Cardiac septum (tissue), 1 donor: ENCODE data around the gene CDCA7. TPM values are rescaled to one million over a fixed set of nuclear protein-coding genes. Genes with fewer than 3 reads are reported as not detected.
"Not testable (repeated sequence)": the region's sequence is repeated elsewhere in the genome, so short reads cannot be mapped to it uniquely, and the experiment has no call there.

Experiments
- DNase-seq: peaks from one replicate; pipeline ENCODE4 v3.0.0-alpha.2; 2020; ENCODE audit warnings: low spot score
- intact Hi-C: fragments of 100-400 bp; cut with DNase I; formaldehyde crosslinking; loops from one replicate; pipeline ENCODE4 v1.14.0; 2022
- long read RNA-seq: library from polyadenylated mRNA; unstranded; transcript quantifications from one replicate; pipeline ENCODE4 v2.0.0, GENCODE V29; 2021
- total RNA-seq: library from RNA; stranded (reverse); fragmentation: NEBNext Ultra II Directional; extraction: Animal tissue kit (Norgen Biotek cat#: 25700); gene quantifications from one replicate; pipeline ENCODE4 v1.2.1, GENCODE V29; 2021
- donor health status: DM: no; HTN: no; CAD: no.

CDCA7 gene
- total RNA-seq = 1.00 TPM
- long read RNA-seq, partial matches to known transcripts = 0 of 5 reads
- long read RNA-seq, other reads (novel, unspliced or antisense) = 0 of 5 reads

DNA sequence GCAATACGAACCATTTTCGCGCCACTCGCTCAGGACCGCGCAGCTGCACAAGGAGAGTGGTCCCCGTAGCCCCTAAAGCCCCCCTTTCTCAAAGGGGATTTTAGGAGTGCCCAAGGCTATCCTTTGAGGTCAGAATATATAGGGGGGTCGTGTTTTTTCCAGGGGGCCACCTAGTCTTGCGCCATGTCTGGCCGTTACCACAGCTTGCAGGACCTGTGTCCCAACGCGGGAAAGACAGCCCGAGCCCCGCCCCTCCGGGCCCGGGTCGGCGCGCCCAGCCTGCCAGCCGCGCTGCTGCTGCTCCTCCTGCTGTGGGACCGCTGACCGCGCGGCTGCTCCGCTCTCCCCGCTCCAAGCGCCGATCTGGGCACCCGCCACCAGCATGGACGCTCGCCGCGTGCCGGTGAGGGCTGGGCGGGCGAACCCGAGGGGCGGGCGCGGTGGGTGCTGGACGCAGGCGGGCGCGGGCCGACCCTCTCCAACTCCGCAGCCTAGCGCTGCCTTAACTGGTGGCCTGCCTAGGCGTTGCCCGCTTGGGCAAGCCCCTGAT is at the start of gene CDCA7:
CDCA7 (plus strand) TSS at position 291 of the 550 bp plus-strand sequence; CDS start at position 383, 92 bp downstream.
- intact Hi-C loops = loop anchor here (10.0 kb wide), 1 partner anchor 130 kb away; no protein-coding TSS in a partner anchor
- DNase-seq = peak; percentile 80

DNA sequence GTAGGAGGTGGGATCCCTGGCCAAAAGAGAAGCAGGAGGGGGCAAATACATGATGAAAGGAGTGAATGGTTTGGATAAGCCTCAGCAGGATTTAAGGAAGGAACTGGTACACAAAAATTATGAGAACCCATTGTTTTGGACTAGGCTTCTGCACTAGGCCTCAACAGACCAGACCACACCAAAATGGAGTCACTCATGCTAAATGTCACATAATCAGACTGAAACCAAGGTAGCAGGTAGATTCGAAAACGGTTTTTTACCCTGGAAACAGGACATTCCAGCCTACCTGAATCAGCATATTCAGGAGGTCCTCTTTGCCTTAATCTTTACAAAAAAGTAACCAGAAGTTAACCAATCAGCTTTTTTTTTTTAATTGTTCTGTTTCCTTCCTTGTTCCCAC is 49.4 kb upstream of the CDCA7 start:
- intact Hi-C loops = no loop called here
- DNase-seq = no peak

DNA sequence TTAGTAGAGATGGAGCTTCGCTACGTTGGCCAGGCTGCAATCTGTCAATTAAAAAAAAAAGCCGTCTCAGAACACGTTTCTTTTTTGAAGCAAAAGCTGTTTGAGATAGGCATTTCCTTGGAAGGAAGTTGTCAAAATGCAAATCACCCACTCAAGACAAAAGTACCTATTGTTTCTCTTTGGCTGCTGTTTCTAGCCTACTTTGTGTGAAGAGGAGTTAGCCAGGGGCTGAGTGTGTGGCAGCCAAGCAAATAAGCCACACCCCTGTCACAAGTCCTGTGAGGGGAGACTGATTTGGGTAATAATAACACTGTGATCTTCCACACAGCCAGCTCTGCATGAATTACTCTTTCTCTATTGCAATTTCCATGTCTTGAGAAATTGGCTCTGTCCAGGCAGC is 47.4 kb upstream of the CDCA7 start:
- intact Hi-C loops = no loop called here

DNA sequence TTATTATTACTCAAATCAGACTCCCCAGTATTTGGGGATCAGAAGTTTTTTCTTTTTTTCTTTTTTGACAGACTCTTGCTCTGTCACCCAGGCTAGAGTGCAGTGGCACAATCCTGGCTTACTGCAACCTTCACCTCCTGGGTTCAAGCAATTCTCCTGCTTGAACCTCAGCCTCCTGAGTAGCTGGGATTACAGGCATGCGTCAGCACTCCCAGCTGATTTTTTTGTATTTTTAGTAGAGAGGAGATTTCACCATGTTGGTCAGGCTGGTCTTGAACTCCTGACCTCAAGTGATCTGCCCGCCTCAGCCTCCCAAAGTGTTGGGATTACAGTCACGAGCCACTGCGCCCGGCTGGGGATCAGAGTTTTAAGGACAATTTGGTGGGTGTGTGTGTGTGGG is 45.3 kb upstream of the CDCA7 start:
- DNase-seq, intact Hi-C loops: not testable (repeated sequence)

More for the DNA sequence above, 47.4 kb upstream of the CDCA7 start:
- DNase-seq = no peak

DNA sequence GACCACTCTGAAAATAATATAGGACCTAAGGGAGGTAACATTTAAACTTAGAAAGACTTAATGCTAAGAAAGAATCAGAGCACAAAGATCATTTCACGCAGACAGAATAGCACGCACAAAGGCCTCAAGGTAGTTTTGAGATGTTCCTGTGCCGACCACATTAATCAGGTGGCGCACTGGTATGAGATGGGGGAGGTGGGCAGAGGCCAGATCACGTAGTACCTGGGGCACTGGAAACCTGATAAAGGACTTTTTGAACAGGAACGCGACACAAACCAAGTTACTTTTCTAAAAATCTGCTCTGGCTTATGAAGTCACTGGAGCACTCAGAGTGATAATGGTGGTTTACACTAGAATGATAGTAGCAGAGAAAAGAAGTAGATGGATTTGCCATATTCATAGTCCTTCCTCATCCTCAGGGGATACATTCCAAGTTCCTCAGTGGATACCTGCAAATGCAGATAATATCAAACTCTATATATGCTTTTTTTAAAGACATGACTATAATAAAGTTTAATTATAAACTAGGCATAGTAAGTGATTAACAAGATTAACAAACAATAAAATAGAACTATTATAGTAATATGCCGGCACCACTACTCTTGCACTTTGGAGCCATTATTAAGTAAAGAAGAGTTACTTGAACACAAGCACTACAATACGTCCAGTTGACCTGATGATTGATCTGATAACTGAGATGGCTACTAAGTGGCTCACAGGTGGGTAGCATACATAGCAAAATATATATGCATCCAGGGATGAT is 42.6 kb upstream of the CDCA7 start:
- no peak for DNase-seq
- intact Hi-C loops = no loop called here

DNA sequence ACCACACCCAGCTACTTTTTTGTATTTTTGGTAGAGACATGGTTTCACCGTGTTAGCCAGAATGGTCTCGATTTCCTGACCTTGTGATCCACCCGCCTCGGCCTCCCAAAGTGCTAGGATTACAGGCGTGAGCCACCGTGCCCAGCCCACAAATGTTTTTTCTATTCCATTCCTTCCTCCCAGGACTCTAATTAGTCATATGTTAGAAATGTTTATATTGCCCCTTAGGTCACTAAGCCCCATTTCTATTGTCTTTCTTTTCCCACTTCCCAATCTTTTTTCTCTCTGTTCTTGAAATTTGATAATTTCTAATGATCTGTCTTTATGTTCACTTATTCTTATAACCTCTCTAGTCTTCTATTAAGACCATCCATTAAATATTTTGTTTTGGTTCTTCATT is 31.3 kb upstream of the CDCA7 start:
- intact Hi-C loops = no loop called here
- DNase-seq = no peak

DNA sequence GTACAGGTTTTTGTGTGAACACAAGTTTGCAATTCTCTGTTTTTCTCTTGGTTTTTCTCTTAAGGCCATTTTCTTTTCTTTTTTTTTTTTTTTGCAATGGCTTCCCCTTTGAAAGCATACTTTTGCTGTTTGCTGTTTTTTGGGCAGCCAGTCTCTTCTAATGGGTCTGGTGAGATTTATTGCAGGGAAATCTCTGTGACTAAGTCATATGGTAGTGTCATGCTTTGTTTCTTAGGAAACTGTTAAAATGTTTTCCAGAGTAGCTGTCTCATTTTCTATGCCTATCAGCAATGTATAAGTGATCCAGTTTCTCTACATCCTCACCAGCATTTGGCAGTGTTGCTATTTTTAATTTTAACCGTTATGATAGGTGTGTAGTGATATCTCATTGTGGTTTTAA is 27.9 kb upstream of the CDCA7 start:
- DNase-seq = no peak
- intact Hi-C loops = no loop called here

DNA sequence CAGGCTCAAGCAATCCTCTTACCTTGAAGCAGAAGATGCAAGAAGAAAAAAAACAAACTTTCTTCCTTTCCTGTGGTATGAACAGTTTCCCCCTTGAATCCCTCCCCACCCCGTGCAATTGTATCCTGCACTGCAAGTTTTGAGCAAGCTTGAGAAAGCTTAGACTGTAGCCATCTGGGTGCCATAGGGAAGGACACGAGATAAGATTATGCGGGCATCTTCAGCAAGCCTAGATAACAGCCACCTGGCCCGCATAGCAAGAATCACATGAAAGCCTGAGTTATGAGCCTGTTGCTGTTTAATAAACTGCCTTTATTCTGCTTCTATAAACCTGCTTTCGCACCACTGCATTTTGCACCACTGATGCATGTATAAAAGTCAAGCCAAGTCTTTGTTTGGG is 27.3 kb upstream of the CDCA7 start:
- intact Hi-C loops = no loop called here
- DNase-seq = no peak

DNA sequence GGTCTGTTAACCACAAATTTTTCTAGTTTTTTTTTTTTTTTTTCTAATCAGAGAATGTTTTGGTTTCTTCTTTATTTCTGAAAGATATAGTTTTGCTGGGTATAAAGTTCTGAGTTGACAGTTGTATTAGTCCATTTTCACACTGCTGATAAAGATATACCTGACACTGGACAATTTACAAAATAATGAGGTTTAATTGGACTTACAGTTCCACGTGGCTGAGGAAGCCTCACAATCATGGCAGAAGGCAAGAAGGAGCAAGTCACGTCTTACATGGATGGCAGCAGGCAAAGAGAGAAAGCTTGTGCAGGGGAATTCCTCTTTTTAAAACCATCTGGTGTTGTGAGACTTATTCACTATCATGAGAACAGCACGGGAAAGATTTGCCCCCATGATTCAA is 21.7 kb upstream of the CDCA7 start:
- DNase-seq, intact Hi-C loops: not testable (repeated sequence)

DNA sequence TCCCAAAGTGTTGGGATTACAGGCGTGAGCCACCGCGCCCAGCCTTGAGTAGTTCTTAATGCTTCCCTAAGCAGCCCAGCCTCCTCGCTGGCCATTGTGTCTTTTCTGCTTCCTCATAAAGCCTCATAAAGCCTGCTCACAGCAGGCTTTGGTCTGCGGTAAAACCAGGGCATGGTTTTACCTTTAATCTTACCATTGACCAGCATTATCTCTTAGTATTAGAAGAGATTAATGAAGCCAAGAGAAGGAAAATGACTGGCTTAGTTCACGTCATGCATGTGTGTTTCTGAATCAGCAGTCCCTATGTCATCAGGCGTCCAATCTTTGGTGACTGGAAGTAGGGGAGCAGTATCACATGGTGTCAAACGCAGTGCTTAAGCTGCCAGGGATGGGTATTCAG is 14.9 kb upstream of the CDCA7 start:
- intact Hi-C loops = no loop called here
- no peak for DNase-seq

DNA sequence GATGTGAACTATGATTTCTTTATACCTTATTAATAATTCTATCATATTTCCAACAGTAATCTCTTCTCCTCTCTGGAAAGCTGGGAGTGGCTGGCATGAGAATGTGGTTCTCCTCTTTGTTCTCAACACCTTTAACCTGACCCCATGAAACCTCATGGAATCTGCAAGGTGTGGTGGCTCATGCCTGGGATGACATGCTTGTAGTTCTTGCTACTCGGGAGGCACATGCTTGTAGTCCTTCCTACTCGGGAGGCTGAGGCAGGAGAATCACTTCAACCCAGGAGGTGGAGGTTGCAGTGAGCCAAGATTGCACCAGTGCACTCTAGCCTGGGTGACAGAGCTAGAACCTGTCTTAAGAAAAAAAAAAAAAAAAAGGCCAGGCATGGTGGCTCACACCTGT is 10.8 kb upstream of the CDCA7 start:
- intact Hi-C loops = no loop called here
- no peak for DNase-seq

DNA sequence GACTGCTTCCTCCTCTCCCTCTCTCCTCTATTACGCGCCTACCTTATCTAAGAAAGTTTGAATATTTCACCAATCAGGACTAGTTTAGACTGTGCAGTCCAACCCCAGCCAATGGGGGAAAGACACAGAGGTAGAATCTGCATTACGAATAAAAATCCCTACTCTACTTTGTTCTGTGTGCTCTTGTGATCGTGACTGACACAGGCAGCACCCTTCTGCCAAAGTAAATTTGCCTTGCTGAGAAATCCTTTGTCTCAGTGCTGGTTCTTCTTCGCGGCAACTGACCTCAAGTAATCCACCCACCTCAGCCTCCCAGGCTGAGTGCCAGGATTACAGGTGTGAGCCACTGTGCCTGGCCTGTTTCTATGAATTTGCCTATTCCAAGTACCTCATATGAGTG is 8.6 kb upstream of the CDCA7 start:
- intact Hi-C loops = no loop called here

DNA sequence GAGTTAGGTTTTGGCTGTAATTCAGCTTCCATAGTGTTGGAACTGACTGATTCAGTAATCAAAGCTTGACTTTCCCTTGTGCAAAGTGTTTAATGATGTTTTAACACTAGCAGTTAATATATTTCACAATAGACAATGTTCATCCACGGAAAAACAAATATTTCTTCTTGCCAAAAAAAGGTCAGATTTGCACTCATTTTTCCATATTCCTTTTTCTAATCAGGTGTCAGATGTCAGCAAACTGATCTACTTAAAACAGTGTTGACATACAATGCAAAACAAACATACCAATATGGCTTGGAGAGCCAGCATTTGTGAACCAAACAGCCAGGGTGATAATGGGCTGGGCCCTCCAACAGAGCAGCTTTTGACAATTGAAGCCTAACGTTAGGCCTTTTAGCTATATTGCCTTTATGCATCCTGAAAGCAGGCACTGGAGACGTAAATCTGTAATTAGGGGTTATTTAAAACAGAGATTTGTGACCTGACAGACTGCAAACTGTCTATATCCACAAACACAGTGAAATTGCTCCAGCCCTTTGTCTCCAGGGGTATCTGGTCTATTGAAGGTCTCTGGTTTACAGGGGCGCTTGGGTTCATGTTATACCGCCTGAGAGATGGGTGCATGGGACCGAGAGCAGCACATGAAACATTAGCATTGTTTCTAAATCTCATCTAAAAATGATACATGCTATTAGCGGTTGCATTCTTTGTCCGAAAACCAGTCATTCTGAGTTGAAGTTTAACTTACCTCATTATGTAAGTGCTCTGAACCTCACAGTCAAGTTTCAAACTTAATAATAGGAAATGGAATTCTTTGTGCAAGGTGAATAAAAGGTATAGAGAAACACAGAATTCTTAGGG is 7.1 kb upstream of the CDCA7 start:
- intact Hi-C loops = no loop called here

More for the DNA sequence above, 8.6 kb upstream of the CDCA7 start:
- no peak for DNase-seq

DNA sequence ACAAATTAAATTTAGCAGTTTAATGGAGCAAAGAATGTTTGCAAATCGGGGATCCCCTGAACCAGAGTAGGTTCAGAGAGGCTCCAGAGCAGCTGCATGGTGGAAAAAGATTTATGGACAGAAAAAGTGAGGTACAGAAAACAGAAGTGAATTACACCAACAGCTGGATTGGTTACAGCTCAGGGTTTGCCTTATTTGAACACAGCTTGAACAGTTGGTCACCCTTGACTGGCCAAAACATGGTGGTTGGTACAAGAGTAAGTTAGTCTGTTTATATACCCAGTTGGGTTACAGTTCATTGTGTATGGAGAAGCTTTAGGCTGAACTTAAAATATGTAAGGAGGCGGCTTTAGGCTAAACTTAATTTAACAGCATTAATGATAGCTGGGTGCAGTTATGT is 5.4 kb upstream of the CDCA7 start:
- DNase-seq = no peak
- intact Hi-C loops = no loop called here

More for the DNA sequence above, 7.1 kb upstream of the CDCA7 start:
- DNase-seq = no peak

DNA sequence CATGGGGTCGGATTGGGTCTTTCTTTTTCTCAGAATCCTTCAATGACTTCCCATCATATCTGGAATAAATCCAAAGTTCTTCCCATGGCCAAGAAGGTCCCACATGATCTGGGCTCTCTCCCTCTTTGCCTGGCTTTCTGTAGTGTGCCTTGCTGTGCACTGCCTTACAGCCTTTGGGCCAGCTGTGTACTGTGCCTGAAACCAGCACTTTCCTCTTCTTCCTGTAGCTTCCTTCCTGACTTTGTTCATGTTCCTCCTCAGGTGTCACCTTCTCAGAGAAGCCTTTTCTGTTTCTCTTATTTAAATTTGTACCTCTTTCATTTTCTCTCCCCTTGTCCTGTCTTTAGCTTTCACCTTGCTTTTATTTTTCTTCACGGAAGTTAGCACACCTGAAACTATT is 4.3 kb upstream of the CDCA7 start:
- DNase-seq = no peak
- intact Hi-C loops = loop anchor here (10.0 kb wide), 1 partner anchor 126 kb away; no protein-coding TSS in a partner anchor

DNA sequence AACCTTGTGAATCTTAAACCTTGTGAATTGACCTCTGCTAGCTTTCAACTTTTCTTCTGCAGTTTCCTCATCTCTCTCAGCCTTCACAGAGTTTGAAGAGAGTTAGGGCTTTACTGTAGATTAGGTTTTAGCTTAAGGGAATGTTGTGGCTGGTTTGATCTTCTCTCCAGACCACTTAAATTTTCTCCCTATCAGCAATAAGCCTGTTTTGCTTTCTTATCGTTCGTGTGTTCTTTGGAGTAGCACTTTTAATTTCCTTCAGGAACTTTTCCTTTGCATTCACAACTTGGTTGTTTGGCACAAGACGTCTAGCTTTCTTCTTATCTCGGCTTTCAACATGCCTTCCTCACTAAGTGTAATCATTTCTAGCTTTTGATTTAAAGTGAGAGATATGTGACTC is 2.8 kb upstream of the CDCA7 start:
- intact Hi-C loops = loop anchor here (10.0 kb wide), 1 partner anchor 127 kb away; no protein-coding TSS in a partner anchor
- DNase-seq = no peak

DNA sequence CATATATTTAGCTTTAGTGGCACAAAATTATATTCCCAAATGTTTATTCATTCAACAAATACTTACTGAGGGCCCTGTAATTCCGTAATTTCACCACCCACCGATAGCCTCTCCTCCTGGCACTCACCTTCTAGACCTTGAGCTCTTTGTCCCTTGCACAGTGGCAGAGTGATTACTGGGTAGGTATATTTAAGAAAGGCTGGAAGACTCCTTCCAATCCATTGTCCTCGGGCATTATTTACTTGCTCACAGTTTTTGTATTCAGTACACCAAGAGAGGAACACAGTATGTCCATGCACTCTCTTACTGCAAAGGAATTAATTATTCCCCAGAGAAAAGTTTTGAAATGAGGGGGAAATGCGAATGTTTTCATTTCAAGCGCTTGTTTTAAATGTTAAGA is 1.1 kb upstream of the CDCA7 start:
- no peak for DNase-seq
- intact Hi-C loops = loop anchor here (10.0 kb wide), 1 partner anchor 129 kb away; no protein-coding TSS in a partner anchor

DNA sequence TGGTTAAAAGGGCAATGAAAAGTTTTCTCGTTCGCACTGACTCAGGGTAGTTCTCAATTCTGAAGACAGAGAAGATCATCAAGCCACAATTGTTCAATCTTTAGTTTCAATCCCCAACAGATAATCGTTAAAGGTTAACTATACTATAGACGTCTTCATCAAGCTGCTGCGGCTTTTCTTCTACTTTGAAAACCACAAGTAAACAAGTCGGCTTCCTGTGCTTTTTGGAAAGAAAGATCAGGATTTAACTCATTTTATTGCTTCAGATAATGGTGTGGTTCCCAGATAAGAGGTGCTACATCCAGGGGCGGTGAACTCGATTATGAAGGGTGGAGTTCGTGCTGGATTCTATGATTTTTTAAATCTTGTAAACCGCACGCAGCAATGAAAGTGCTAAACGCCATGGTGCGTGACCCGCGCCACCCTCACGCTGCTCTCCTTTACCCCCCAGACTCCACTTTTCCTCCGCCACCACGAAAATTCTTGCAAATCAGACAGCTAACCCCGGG is 545 bp upstream of the CDCA7 start:
- intact Hi-C loops = loop anchor here (10.0 kb wide), 1 partner anchor 129 kb away; no protein-coding TSS in a partner anchor
- DNase-seq = no peak

DNA sequence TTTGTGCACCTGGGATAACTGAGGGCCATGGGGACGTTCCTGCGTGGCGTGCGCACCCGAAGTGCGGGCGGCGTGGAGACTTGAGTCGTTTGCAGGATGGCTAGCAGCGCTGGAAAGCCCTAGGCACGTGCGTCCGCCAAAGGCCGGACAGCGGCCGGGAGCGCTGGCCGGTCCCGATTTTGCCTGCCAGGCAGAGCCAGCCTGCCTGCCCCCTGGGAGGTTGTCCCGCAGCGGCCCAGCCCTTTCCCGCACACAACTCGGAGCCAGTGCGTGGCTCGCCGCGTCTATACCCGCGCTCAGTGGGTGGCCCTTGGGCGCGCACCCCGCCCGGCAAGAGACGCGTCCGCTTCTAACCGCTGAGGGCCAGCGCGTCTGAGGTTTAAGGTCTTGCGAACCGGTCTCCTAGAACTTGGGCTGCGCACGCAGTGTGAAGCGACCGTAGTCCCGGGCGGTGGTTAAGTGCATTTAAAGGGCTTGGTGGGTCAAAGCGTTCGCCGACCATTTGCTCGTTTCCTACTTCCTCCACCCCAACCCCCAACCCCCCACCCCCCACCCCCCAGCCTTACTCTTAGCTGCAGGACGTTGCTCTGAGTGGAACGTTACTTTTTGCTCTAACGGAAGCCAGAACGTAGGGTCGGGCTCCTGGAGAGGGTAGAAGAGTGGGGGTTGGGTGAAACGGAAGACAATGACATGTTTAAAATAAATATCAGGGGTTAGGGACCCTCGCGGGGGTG is 627 bp downstream of the CDCA7 start:
- intact Hi-C loops = loop anchor here (10.0 kb wide), 1 partner anchor 130 kb away; no protein-coding TSS in a partner anchor
- no peak for DNase-seq
